ENCODE measurements around the gene PEDS1.
"Not testable (repeated sequence)": the region's sequence is repeated elsewhere in the genome, so short reads cannot be mapped to it uniquely, and the experiment has no call there.

PEDS1 gene

DNA sequence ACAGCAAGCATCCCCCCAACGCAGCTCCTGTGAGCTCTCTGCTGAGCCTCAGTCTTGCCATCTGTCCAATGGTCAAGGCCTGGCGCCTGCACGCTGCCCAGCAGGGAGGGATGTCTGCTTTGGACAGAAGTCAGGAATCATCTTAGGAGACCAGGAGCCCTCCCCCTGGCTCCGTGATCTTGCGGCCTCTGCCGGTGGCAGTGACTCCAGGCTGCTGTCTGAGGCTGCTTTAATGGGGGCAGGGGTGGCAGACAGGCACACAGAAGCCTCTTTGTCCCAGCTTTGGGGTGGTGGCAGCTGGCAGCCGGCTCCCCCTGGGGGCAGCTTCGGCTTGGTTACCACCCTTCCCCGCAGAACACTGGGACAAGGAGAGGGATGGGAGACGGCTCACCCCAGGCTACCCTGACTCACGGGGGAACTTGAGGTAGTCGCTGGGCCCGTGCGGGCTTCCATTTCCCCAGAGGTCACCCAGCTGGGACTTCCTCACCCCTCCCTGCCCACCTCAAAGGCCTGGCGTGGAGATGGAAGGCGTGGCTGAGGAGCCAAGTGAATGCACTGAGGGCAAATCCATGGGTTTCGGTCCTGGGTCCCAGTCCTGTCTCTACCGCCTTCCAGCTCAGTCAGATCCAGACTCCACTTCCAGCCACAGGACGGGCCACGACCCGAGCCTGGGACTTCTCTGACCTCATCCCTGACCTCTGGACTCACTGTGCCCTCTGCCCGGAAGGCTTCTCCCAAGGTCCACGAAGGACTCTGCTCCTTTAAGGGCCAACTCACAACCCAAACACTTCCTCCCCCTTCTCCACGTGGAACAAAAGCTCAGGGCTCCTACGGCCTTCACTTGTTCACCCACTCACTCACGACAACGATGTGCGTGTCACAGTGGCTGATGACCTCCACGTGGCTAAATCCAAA lies 14.8 kb downstream of the PEDS1 start (continued):
- TF ChIP-seq, protein P1, sequence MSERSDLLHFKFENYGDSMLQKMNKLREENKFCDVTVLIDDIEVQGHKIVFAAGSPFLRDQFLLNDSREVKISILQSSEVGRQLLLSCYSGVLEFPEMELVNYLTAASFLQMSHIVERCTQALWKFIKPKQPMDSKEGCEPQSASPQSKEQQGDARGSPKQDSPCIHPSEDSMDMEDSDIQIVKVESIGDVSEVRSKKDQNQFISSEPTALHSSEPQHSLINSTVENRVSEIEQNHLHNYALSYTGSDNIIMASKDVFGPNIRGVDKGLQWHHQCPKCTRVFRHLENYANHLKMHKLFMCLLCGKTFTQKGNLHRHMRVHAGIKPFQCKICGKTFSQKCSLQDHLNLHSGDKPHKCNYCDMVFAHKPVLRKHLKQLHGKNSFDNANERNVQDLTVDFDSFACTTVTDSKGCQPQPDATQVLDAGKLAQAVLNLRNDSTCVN (tag by site-specific recombination; optimal IDR thresholded peaks at IDR 0.05) = no peak
- TF ChIP-seq ZNF670 (tag by site-specific recombination; IDR thresholded peaks at IDR 0.05; ENCODE audit: low read depth) (no peak), ZBTB17 (tag by site-specific recombination; IDR thresholded peaks at IDR 0.05) (no peak)

DNA sequence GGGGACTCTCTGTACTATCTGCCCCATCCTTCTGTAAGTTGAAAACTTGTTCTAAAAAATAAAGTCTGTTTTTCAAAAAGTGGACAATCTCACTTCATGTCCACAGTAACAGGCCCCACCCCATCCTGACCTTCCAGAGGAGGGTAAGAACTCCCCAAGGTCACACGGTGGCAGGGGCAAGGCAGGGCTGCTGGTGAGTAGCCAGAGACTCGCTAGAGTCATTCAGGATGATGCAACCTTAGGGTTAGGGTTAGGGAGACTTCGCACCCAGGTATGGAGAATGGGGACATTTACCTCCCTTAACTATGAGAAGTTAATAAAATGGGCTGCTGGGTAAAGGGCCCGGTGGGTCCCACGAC lies 15.4 kb downstream of the PEDS1 start:
- no peak overlapping the region for H3K4me3 ChIP-seq (ENCODE audit: low read depth, low read length)
- TF ChIP-seq ZNF394 (tag by site-specific recombination; IDR thresholded peaks at IDR 0.05; ENCODE audit: borderline replicate concordance) (no peak), ZNF146 (tag by site-specific recombination; IDR thresholded peaks at IDR 0.05) (no peak), KLF9 (tag by site-specific recombination; IDR thresholded peaks at IDR 0.05; ENCODE audit: low read depth) (no peak)
- ChIA-PET POLR2A (interaction anchor here (0.6 kb wide), 1 partner anchor 31 kb away, joined by 5 read pairs; no protein-coding TSS in a partner anchor), CTCF (interaction anchor here (0.6 to 1.1 kb wide), 2 partner anchors 17 to 51 kb away, joined by 3 read pairs; no protein-coding TSS in a partner anchor)
- no peaks in the 10 kb centered on the region for H3K9me3 ChIP-seq (ENCODE audit: control insufficient read depth, insufficient read depth, low read depth, low read length)
- H3K27ac ChIP-seq (ENCODE audit: extremely low read depth, low read depth, low read length) = no peak overlapping the region
- H3K36me3 ChIP-seq (ENCODE audit: control insufficient read depth in 2 of 2, insufficient read depth in 1 of 2, low read length in 2 of 2) = peaks cover 7 to 82% of the 10 kb centered on the region in 2 experiments; a peak in 2 of 3 replicates
- H3K4me1 ChIP-seq (ENCODE audit: control insufficient read depth, insufficient read depth, low read length) = no peaks in the 10 kb centered on the region

DNA sequence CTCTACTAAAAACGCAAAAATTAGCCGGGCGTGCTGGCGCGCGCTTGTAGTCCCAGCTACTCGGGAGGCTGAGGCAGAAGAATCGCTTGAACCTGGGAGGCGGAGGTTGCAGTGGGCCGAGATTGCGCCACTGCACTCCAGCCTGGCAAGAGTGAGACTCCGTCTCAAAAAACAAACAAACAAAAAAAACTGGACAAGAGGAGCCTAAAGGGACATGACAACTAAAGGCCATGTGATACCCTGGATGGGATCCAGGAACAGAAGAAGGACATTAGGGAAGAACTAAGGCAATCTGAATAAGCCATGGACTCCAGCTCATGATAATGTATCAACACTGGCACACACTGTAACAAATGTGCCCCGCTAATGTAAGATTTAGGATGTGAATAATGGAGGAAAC lies 15.8 kb downstream of the PEDS1 start:
- H3K4me1 ChIP-seq (ENCODE audit: control insufficient read depth, insufficient read depth, low read length); H3K27ac ChIP-seq (ENCODE audit: extremely low read depth, low read depth, low read length); H3K4me3 ChIP-seq (ENCODE audit: low read depth, low read length); H3K9me3 ChIP-seq (ENCODE audit: control insufficient read depth, insufficient read depth, low read depth, low read length): not testable (repeated sequence)
- peak; percentile 73 for TF ChIP-seq ZNF600 (tag by site-specific recombination; IDR thresholded peaks at IDR 0.05)
- CTCF ChIA-PET = interaction anchor here (0.6 to 1.1 kb wide), 2 partner anchors 16 to 51 kb away, joined by 3 read pairs; no protein-coding TSS in a partner anchor
- POLR2A ChIA-PET = interaction anchor here (0.6 kb wide), 2 partner anchors 20 to 31 kb away, joined by 3 to 5 read pairs; no protein-coding TSS in a partner anchor
- peaks cover 7 to 82% of the 10 kb centered on the region in 2 experiments; a peak in 2 of 3 replicates for H3K36me3 ChIP-seq (ENCODE audit: control insufficient read depth in 2 of 2, insufficient read depth in 1 of 2, low read length in 2 of 2)

DNA sequence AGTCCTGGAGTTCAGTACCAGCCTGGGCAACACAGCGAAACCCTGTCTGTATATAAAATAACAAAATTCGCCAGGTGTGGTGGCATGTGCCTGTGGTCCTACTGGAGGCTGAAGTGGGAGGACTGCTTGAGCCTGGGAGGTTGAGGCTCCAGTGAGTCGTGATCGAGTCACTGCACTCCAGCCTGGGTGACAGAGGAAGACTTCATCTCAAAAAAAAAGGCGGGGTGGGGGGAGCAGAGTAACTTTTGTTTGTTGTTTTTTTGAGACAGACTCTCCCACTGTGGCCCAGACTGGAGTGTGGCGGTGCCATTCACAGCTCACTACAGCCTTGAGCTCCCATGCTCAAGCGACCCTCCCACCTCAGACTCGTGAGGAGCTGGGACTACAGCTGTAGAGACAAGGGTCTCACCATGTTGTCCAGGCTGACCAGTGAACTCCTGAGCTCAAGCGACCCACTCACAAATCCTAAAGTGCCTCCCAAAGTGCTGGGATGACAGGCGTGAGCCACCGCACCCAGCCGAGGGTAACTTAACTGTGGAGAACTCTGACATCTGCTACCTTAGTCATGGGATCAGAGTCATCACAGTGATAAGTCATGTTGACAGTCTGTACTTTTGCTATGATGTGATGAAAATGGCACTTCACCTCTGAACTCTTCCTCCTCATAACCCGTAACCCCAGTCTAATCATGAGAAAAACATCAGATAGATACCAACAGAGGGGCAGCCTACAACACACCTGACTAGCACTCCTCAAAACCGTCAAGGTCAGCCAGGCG lies 16.5 kb downstream of the PEDS1 start:
- ChIA-PET POLR2A (interaction anchor here (0.6 to 0.7 kb wide), 2 partner anchors 21 to 1139 kb away, joined by 3 read pairs; no protein-coding TSS in a partner anchor), CTCF (interaction anchor here (1.1 kb wide), 1 partner anchor 16 kb away, joined by 3 read pairs; no protein-coding TSS in a partner anchor)
- no peak overlapping the region for H3K27ac ChIP-seq (ENCODE audit: extremely low read depth, low read depth, low read length)
- no peak overlapping the region for H3K4me3 ChIP-seq (ENCODE audit: low read depth, low read length)
- no peaks in the 10 kb centered on the region for H3K9me3 ChIP-seq (ENCODE audit: control insufficient read depth, insufficient read depth, low read depth, low read length)
- H3K4me1 ChIP-seq (ENCODE audit: control insufficient read depth, insufficient read depth, low read length) = no peaks in the 10 kb centered on the region
- peaks cover 7 to 84% of the 10 kb centered on the region in 2 experiments; a peak in 2 of 3 replicates for H3K36me3 ChIP-seq (ENCODE audit: control insufficient read depth in 2 of 2, insufficient read depth in 1 of 2, low read length in 2 of 2)
- TF ChIP-seq, protein P2, sequence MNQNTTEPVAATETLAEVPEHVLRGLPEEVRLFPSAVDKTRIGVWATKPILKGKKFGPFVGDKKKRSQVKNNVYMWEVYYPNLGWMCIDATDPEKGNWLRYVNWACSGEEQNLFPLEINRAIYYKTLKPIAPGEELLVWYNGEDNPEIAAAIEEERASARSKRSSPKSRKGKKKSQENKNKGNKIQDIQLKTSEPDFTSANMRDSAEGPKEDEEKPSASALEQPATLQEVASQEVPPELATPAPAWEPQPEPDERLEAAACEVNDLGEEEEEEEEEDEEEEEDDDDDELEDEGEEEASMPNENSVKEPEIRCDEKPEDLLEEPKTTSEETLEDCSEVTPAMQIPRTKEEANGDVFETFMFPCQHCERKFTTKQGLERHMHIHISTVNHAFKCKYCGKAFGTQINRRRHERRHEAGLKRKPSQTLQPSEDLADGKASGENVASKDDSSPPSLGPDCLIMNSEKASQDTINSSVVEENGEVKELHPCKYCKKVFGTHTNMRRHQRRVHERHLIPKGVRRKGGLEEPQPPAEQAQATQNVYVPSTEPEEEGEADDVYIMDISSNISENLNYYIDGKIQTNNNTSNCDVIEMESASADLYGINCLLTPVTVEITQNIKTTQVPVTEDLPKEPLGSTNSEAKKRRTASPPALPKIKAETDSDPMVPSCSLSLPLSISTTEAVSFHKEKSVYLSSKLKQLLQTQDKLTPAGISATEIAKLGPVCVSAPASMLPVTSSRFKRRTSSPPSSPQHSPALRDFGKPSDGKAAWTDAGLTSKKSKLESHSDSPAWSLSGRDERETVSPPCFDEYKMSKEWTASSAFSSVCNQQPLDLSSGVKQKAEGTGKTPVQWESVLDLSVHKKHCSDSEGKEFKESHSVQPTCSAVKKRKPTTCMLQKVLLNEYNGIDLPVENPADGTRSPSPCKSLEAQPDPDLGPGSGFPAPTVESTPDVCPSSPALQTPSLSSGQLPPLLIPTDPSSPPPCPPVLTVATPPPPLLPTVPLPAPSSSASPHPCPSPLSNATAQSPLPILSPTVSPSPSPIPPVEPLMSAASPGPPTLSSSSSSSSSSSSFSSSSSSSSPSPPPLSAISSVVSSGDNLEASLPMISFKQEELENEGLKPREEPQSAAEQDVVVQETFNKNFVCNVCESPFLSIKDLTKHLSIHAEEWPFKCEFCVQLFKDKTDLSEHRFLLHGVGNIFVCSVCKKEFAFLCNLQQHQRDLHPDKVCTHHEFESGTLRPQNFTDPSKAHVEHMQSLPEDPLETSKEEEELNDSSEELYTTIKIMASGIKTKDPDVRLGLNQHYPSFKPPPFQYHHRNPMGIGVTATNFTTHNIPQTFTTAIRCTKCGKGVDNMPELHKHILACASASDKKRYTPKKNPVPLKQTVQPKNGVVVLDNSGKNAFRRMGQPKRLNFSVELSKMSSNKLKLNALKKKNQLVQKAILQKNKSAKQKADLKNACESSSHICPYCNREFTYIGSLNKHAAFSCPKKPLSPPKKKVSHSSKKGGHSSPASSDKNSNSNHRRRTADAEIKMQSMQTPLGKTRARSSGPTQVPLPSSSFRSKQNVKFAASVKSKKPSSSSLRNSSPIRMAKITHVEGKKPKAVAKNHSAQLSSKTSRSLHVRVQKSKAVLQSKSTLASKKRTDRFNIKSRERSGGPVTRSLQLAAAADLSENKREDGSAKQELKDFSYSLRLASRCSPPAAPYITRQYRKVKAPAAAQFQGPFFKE (tag by site-specific recombination; IDR thresholded peaks at IDR 0.05; ENCODE audit: borderline replicate concordance) = no peak
- TF ChIP-seq, protein P3, sequence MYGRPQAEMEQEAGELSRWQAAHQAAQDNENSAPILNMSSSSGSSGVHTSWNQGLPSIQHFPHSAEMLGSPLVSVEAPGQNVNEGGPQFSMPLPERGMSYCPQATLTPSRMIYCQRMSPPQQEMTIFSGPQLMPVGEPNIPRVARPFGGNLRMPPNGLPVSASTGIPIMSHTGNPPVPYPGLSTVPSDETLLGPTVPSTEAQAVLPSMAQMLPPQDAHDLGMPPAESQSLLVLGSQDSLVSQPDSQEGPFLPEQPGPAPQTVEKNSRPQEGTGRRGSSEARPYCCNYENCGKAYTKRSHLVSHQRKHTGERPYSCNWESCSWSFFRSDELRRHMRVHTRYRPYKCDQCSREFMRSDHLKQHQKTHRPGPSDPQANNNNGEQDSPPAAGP (tag by site-specific recombination; IDR thresholded peaks at IDR 0.05) = 0 out of 2 replicates have a peak, but pooled peaks have one; percentile 36
- TF ChIP-seq, protein P4, sequence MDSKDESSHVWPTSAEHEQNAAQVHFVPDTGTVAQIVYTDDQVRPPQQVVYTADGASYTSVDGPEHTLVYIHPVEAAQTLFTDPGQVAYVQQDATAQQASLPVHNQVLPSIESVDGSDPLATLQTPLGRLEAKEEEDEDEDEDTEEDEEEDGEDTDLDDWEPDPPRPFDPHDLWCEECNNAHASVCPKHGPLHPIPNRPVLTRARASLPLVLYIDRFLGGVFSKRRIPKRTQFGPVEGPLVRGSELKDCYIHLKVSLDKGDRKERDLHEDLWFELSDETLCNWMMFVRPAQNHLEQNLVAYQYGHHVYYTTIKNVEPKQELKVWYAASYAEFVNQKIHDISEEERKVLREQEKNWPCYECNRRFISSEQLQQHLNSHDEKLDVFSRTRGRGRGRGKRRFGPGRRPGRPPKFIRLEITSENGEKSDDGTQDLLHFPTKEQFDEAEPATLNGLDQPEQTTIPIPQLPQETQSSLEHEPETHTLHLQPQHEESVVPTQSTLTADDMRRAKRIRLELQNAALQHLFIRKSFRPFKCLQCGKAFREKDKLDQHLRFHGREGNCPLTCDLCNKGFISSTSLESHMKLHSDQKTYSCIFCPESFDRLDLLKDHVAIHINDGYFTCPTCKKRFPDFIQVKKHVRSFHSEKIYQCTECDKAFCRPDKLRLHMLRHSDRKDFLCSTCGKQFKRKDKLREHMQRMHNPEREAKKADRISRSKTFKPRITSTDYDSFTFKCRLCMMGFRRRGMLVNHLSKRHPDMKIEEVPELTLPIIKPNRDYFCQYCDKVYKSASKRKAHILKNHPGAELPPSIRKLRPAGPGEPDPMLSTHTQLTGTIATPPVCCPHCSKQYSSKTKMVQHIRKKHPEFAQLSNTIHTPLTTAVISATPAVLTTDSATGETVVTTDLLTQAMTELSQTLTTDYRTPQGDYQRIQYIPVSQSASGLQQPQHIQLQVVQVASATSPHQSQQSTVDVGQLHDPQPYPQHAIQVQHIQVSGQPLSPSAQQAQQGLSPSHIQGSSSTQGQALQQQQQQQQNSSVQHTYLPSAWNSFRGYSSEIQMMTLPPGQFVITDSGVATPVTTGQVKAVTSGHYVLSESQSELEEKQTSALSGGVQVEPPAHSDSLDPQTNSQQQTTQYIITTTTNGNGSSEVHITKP (tag by site-specific recombination; IDR thresholded peaks at IDR 0.05) = peak; percentile 54
- TF ChIP-seq GLI2 (tag by site-specific recombination; IDR thresholded peaks at IDR 0.05; ENCODE audit: borderline replicate concordance, low read depth) (no peak), ZFHX2 (tag by site-specific recombination; conservative IDR thresholded peaks at IDR 0.05) (no peak), ZNF19 (tag by site-specific recombination; IDR thresholded peaks at IDR 0.05; ENCODE audit: low read depth) (no peak)
